Naive thymus-derived CD4-positive, alpha-beta T cell (primary cell): ENCODE measurements around the gene SMC3. TPM values are rescaled to one million over a fixed set of nuclear protein-coding genes. Genes with fewer than 3 reads are reported as not detected.
A peak's percentile ranks its signal among the peaks of the same experiment; 100 is the strongest.

Experiments used
- ATAC-seq: fragments of 150-1000 bp; cut with Tn5 transposase; 2 replicates; pipeline ENCODE4 v1.10.0; 2021; ENCODE audit warnings: mild to moderate bottlenecking, moderate library complexity
- CTCF ChIA-PET: fragments of 350-600 bp; sonication (Branson Sonifier 250); formaldehyde crosslinking; loops from one replicate; lab custom pipeline; 2021; ENCODE audit warnings: antibody characterized with exemption; lab: Charles Lee
- POLR2A ChIA-PET: fragments of 350-600 bp; sonication (Branson Sonifier 250); formaldehyde crosslinking; loops from one replicate; lab custom pipeline; 2021; ENCODE audit warnings: antibody characterized with exemption, inconsistent platforms; lab: Charles Lee
- DNase-seq, 9 donors: peaks; one replicate each; pipeline versions ENCODE4 v3.0.0 to v3.0.0-alpha.2; 2020 to 2022; ENCODE audit warnings: mixed read lengths in 1 of 9
- H3K27ac ChIP-seq: one replicate; pipeline ENCODE4 v1.7.0; 2013; ENCODE audit warnings: mild to moderate bottlenecking, low read depth, low read length, moderate library complexity
- H3K27me3 ChIP-seq, 2 donors: one replicate each; pipeline ENCODE4 v1.7.0; 2013; ENCODE audit warnings: low read length in 2 of 2, mild to moderate bottlenecking in 2 of 2, moderate library complexity in 2 of 2; ENCODE audit not compliant: control insufficient read depth in 2 of 2, insufficient read depth in 2 of 2
- H3K36me3 ChIP-seq, 3 experiments: 1 replicate in 2 of 3; 2 replicates in 1 of 3; pipeline ENCODE4 v1.7.0; 2013; ENCODE audit warnings: low read length in 3 of 3, mild to moderate bottlenecking in 3 of 3, moderate library complexity in 1 of 3; ENCODE audit not compliant: insufficient read depth in 3 of 3, control insufficient read depth in 2 of 3
- H3K4me1 ChIP-seq, 2 donors: one replicate each; pipeline ENCODE4 v1.7.0; 2013; ENCODE audit warnings: low read length in 2 of 2, mild to moderate bottlenecking in 2 of 2, moderate library complexity in 1 of 2; ENCODE audit not compliant: control insufficient read depth in 2 of 2, insufficient read depth in 2 of 2
- H3K4me3 ChIP-seq: 2 replicates; pipeline ENCODE4 v1.7.0; 2013; ENCODE audit warnings: mild to moderate bottlenecking, low read length
- H3K9me3 ChIP-seq, 3 experiments: 1 replicate in 2 of 3; 2 replicates in 1 of 3; pipeline ENCODE4 v1.7.0; 2013; ENCODE audit warnings: low read length in 3 of 3; ENCODE audit not compliant: control insufficient read depth in 2 of 3
- H3K27ac Mint-ChIP-seq, 9 donors: one replicate each; pipeline ENCODE4 v1.8.0; 2020 to 2022; ENCODE audit warnings: mixed read lengths in 9 of 9, mild to moderate bottlenecking in 8 of 9, moderate library complexity in 5 of 9, inconsistent platforms in 2 of 9
- H3K27me3 Mint-ChIP-seq, 5 donors: one replicate each; pipeline ENCODE4 v1.8.0; 2021 to 2022; ENCODE audit warnings: mixed read lengths in 5 of 5, mild to moderate bottlenecking in 1 of 5
- H3K36me3 Mint-ChIP-seq, 5 donors: one replicate each; pipeline ENCODE4 v1.8.0; 2020 to 2022; ENCODE audit warnings: mixed read lengths in 5 of 5, mild to moderate bottlenecking in 3 of 5, inconsistent platforms in 1 of 5
- H3K4me1 Mint-ChIP-seq, 7 donors: one replicate each; pipeline ENCODE4 v1.8.0; 2020 to 2022; ENCODE audit warnings: mixed read lengths in 7 of 7, mild to moderate bottlenecking in 3 of 7, inconsistent platforms in 1 of 7
- H3K4me3 Mint-ChIP-seq, 10 donors: one replicate each; pipeline ENCODE4 v1.8.0; 2020 to 2022; ENCODE audit warnings: mild to moderate bottlenecking in 10 of 10, mixed read lengths in 10 of 10, moderate library complexity in 6 of 10, inconsistent platforms in 2 of 10
- H3K9me3 Mint-ChIP-seq, 11 donors: one replicate each; pipeline ENCODE4 v1.8.0; 2020 to 2022; ENCODE audit warnings: mixed read lengths in 11 of 11, mild to moderate bottlenecking in 4 of 11, inconsistent platforms in 1 of 11, moderate library complexity in 1 of 11
- intact Hi-C, 2 donors: fragments of 100-400 bp; cut with micrococcal nuclease; formaldehyde crosslinking; loops; one replicate each; pipeline ENCODE4 v1.15.1; 2023
- polyA plus RNA-seq, 2 donors: library from polyadenylated mRNA; unstranded; fragments of 300-500 nt; fragmentation: Illumina TruSeq; gene quantifications; one replicate each; pipeline ENCODE4 v1.2.3, GENCODE V29; 2021
- total RNA-seq, 6 experiments: library from RNA in 5 of 6; stranded (reverse) in 5 of 6; gene quantifications; 1 replicate in 5 of 6; 2 replicates in 1 of 6; pipeline ENCODE4 v1.2.3 and lab custom pipeline; 2021 to 2026

SMC3 gene
- total and polyA plus RNA-seq, 7 experiments from 2014 or later, result 29.8 to 88.2 (median 52.4) TPM

- Mint-ChIP-seq H3K36me3 (no peaks in the 10 kb centered on the region), H3K27ac (peak overlapping the region in 1 of 9 donors; percentile 62), H3K27me3 (peaks cover 29 to 69% (median 44%) of the 10 kb centered on the region in 5 donors), H3K4me3 (no peak overlapping the region), H3K9me3 (no peaks in the 10 kb centered on the region), H3K4me1 (peaks cover 3 to 17% (median 10%) of the 10 kb centered on the region in 7 donors)
- Histone ChIP-seq H3K27me3 (no peaks in the 10 kb centered on the region), H3K9me3 (no peaks in the 10 kb centered on the region), H3K36me3 (no peaks in the 10 kb centered on the region), H3K4me3 (no peak overlapping the region), H3K4me1 (peaks cover 0 to 3% of the 10 kb centered on the region in 2 donors), H3K27ac (no peak overlapping the region)
- DNase-seq (peak in 4 of 9 donors; percentile 8 to 19 (median 17)), ATAC-seq (peak; percentile 42)
- POLR2A ChIA-PET, result no interaction called here
- intact Hi-C loops, result no loop called here
- CTCF ChIA-PET, result no interaction called here
Observed at GRCh38 chr10:110651044-110651958, 83.8 kb downstream of the SMC3 start.

- ChIA-PET POLR2A (no interaction called here), CTCF (interaction anchor here (0.9 kb wide), 1 partner anchor 19 kb away, joined by 3 read pairs; no protein-coding TSS in a partner anchor)
- no peak overlapping the region for H3K27ac ChIP-seq
- H3K36me3 Mint-ChIP-seq, result peaks cover 0 to under 1% (median 0%) of the 10 kb centered on the region in 5 donors
- no peaks in the 10 kb centered on the region for H3K9me3 ChIP-seq
- H3K27me3 Mint-ChIP-seq, result peaks cover 19 to 62% (median 39%) of the 10 kb centered on the region in 5 donors
- H3K27me3 ChIP-seq, result no peaks in the 10 kb centered on the region
- DNase-seq (no peak), ATAC-seq (no peak)
- no peak overlapping the region for H3K4me3 ChIP-seq
- no peak overlapping the region for H3K4me3 Mint-ChIP-seq
- H3K4me1 ChIP-seq, result peaks cover 0 to 3% of the 10 kb centered on the region in 2 donors
- peaks cover 3 to 17% (median 10%) of the 10 kb centered on the region in 7 donors for H3K4me1 Mint-ChIP-seq
- intact Hi-C loops, result no loop called here
- H3K9me3 Mint-ChIP-seq, result no peaks in the 10 kb centered on the region
- no peaks in the 10 kb centered on the region for H3K36me3 ChIP-seq
- no peak overlapping the region for H3K27ac Mint-ChIP-seq
Observed at GRCh38 chr10:110652475-110653118, 85.1 kb downstream of the SMC3 start.

Other genes with a start within 250 kb of the SMC3 start
- 10 to 100 TPM in 3 of 5 experiments, under 1 TPM in 2; 0.38 to 57.2 (median 35.7) TPM for gene DUSP5, start 69.8 kb upstream of the SMC3 start, total RNA-seq
- under 1 TPM; 0.17 to 0.23 TPM for gene DUSP5, start 69.8 kb upstream of the SMC3 start, polyA plus RNA-seq
- gene RBM20, start 76.6 kb downstream of the SMC3 start, total RNA-seq, result 1 to 10 TPM in 2 of 5 experiments, under 1 TPM in 3; 0.16 to 1.7 (median 0.40) TPM
- gene RBM20, start 76.6 kb downstream of the SMC3 start, polyA plus RNA-seq, result under 1 TPM in 1 of 2 donors, not detected in 1; 0.18 TPM